Stimulated activated CD8-positive, alpha-beta memory T cell treated with anti-CD3 and anti-CD28 coated beads, Interleukin-12 subunit alpha, Interleukin-12 subunit beta, amount 100 ng/mL, for 24 hours (primary cell): ENCODE data around the gene LIMK2.
A peak's percentile ranks its signal among the peaks of the same experiment; 100 is the strongest.
"Not testable (repeated sequence)": the region's sequence is repeated elsewhere in the genome, so short reads cannot be mapped to it uniquely, and the experiment has no call there.

Experiments used
- DNase-seq: peaks from one replicate; pipeline ENCODE4 v3.0.0-alpha.2; 2020; ENCODE audit errors: extremely low read depth

The LIMK2 gene

DNA sequence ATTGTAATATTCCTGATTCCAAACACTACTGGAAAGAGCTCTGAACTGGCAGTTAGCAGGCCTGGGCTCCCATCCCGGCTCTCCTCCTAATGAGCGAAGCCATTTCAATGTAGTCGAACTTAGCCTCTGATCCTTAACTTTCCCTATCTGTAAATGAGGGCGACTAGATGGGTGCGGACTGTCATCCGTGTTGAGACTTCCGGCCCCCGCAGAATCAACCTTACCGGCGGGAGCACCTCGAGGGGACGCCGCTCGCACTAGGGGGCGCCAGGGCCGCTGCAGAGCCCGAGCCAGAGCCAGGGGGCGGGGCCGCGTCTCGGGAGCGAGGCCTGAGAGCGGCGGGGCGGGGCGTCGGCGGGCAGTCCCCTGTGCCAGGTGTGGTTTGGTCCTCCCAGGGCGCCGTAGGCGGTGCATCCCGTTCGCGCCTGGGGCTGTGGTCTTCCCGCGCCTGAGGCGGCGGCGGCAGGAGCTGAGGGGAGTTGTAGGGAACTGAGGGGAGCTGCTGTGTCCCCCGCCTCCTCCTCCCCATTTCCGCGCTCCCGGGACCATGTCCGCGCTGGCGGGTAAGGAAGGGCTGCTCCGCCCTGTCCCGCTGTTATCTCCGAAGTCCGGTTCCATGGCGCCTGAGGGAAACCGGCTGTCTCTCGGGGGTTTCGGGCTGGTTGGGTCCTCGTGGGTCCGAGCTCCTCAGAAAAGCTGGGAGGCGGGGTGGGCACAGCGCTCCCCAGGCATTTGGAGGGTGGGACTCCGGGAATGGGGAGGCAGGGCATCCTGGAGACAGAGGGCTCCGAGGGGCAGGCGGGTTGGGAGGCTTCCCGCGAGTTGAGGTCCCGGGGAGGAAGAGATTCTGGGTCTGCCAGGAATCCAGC lies at the start of gene LIMK2:
TSS of gene LIMK2 (plus strand) at position 437 of the 869 bp plus-strand sequence. CDS start at position 548, 111 bp downstream.
- peak; percentile 97 for DNase-seq

DNA sequence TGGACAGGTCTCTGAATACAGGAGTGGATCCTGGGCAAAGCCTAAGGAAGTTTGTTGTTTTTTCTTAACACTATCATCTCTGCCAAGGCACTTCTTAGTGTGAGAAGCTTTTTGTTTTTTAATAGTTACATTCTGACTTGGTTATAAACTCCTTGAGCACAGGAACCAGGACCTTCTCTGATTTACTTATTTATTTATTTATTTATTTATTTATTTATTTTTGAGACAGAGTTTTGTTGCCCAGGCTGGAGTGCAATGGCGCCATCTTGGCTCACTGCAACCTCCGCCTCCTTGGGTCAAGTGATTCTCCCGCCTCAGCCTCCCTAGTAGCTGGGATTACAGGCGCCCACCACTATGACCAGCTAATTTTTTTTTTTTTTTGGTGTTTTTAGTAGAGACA lies 41.1 kb upstream of the LIMK2 start:
- no peak for DNase-seq

DNA sequence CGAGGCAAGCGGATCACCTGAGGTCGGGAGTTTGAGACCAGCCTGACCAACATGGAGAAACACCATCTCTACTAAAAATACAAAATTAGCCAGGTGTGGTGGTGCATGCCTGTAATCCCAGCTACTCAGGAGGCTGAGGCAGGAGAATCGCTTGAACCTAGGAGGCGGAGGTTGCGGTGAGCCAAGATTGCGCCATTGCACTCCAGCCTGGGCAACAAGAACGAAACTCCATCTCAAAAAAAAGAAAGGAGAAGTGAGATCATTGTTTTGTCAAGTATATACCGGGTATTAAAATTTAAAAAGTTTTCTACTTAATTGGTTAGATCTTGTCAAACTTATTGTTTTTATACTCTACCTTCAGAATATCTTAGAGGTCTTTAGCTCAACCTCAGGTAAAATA lies 40.4 kb upstream of the LIMK2 start:
- DNase-seq: not testable (repeated sequence)

DNA sequence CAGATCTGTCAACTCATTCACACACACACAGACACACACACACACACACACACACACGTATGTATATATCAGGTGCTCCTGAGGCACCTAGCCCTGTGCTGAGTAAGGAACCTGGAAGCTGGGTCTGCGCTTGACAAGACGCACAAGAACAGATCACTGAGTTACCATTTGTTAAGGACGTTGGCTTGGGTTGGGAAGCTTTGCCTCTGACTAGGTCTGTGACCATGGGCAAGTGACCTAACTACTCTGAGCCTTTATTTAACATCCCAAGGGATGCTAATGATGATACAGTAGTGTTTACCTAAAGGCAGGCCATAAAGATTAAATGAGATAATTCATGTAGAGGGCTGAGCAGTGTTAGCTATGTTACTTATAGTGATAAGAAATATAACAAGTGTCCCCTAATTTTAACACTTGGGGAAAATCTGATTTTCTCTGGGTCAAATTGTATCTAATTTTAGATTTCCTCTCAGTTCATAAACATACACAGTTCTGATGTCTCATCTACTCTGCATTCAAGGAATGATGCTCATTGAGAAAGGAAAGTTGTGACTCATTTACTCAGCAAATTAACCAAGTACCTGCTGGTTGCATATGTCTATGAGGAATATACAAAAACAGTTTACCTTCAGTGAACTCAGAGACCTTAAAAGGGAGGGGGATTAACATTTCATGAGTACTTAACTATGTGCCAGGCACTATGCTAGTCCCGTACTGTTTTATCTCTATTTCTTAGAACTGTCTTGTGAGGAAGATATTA lies 38.5 kb upstream of the LIMK2 start:
- no peak for DNase-seq

DNA sequence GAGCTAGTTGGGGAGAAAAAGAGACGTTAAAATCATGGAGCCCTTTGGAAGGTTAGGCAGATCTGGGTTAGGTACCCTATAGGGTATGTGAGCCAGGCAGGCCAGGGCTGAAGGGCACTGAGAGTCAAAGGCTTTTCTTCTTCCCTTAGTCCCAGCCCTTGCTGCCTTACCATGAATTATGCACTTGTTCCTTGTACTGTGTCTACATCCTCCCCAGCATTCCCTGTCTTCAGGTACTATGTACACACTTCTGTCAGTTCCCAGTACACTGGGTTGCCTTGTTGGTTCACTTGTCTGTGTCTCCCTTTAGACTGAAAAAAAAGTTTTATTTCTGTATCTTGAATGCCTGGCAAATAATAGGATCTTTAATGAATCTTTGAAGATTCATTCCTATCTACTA lies 35.2 kb upstream of the LIMK2 start:
- DNase-seq: no peak

DNA sequence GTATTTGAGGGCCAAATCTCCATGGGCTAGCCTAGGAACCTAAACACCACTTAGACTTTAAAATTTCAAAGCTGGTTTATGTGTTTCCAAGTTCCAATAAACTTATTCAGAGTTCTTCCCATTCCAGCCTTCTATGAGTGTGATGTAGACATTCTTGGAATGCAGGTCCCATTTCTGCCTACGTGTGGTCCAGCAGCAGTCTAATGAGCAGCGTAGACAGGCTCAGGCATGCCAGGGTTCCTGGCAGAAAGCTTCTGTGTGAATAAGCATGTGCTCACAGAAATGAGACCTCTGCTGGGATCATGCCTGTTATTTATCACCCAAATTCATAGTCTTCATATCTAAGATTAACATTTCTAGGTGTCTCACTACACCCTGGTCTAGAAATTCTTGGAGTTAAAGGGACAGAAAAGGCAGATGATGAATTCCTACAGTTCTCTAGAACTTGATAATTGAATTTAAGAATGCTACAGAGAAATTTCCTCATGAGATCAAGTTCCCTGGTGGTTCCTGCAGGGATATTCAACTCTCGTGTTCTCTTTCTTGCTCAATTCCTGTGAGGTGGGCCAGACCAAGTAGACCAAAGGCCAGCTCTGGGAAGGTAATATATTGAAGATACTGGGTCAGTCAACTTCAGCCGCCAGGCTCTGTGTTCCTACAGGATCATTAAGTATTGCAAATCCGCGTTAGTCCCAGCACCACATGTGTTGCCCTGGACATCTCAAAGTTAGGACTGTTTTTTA lies 34.5 kb upstream of the LIMK2 start:
- no peak for DNase-seq

DNA sequence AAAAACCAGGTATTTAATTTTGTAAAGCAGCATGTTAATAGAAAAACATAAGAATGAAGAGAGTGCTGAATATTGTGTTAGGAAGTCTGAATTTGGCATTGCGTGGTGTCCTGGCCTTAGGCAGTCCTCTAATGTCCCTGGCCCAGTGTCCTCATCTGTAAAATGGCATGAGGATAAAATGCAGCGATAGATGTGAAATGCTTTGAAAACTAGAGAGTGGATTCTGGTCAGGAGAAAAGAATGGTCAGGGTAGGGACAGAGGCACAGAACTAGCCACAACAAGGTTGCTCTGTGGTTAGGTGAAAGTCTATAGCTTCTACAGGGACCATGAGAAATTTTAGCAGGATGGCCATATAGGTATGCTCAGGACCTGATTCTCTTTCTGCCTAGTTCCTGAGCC lies 33.2 kb upstream of the LIMK2 start:
- no peak for DNase-seq

DNA sequence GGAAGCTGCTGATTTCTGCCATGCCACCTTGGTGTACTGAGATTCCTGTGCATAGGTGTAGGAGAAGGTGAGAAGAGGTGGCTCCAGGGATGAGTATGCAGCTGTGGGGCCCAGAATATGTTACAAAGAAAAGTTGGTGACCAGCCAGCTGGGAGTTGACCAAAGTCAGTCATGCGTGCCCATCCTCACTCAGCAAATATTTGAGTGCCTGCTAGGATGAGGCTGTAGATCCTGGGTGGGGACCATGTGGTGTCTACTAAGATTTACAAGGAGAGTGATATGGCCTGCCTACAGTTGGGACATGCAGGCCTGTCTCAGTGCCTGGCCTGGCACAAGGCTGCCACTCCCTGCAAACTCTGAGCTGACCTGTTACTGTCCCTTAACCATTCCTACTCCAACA lies 32.8 kb upstream of the LIMK2 start:
- DNase-seq: no peak

DNA sequence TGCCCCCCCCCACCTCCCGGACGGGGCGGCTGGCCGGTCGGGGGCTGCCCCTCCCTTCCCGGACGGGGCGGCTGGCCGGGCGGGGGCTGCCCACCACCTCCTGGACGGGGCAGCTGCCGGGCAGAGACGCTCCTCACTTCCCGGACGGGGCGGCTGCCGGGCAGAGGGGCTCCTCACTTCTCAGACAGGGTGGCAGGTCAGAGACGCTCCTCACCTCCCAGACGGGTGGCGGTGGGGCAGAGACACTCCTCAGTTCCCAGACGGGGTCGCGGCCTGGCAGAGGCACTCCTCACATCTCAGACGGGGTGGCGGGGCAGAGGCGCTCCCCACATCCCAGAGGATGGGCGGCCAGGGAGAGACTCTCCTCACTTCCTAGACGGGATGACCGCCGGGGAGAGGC lies 28.1 kb upstream of the LIMK2 start:
- DNase-seq: no peak

DNA sequence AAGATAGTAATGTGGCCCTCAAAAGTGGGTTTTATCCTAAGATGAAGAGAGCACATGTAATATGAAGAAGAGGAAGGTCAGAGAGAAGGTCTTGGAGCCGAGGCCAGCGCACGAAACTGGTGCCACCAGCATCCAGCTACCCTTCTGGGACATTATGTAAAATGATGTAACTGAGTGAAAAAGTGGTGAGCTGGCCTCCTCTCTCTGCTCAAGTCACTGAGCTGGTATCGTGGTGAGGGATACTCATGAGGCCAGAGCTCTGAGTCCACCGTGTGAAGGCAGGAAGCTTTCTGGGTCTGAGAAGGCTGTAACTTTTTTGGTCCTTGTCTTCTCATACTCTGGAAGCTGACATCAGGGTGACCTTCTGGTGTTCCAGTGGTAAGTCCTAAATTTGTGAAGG lies 27.0 kb upstream of the LIMK2 start:
- no peak for DNase-seq

DNA sequence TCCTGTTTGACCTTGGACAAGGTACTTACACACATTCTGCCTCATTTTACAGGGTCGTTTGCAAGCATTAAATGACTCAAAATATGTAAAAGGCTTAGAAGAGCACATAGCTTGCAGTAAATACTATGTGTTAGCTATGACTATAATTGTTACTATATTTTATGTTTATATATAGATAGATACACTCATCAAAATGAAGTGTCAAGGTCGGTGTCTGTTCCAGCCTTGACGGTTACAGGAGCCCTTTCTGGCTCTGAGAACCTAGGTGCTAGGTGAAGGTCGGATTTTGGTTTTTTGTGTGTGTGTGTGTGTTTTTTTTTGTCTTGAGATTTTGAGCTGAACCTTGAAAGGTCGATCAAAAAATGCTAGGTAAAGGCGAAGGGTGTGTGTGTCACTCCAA lies 24.5 kb upstream of the LIMK2 start:
- DNase-seq: no peak

DNA sequence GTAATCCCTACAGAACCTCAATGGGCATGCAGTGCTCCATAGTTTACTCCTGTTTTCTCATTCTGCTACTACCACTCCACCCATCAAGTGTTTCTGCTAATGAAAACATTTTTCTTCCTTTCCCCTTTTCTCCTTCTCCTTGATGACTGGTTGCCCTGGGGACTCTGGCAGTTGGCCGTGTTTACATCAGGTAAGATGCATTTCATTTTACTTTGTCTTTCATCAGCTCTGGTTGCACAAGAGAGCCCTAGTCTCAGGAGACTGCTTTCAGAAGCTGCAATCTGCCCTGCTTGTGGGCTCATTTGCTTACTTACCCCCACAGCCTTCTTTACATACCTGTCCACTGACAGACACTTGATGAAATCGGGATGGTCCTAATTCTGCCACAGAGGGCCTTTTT lies 19.6 kb upstream of the LIMK2 start:
- DNase-seq: no peak

DNA sequence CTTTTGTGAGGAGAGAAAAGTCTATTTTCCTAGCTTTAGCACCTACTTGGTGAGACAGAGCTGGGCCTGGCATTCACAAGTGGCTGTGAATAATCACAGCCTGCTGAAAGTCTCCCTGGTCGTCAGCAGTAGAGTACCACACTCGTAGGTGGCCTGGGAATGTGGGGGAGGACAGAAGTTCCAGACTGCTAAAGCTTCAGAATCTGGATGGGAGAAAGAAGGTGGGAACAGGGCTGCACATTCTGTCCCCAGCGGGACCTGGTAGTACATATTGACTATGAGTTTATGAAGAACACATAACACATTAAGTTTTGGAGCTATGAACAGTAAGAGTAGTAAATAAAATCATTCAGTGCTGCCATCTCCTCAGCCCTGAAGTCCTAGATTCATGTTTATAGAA lies 19.0 kb upstream of the LIMK2 start:
- DNase-seq: no peak

DNA sequence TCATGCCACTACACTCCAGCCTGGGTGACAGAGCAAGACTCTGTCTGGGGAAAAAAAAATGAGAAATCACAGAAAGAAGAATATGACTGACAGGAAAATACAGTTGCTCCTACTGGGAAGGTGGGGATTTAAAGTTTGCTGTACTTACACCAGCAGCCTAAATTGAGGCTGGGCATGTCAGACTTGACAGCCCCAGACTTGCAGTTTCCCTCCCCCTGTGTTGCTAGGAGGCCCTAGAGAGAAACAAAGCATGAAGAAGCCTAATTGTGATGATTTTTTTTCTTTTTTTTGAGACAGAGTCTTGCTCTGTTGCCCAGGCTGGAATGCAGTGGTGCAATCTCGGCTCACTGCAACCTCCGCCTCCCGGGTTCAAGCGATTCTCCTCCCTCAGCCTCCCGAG lies 17.4 kb upstream of the LIMK2 start:
- DNase-seq: not testable (repeated sequence)

DNA sequence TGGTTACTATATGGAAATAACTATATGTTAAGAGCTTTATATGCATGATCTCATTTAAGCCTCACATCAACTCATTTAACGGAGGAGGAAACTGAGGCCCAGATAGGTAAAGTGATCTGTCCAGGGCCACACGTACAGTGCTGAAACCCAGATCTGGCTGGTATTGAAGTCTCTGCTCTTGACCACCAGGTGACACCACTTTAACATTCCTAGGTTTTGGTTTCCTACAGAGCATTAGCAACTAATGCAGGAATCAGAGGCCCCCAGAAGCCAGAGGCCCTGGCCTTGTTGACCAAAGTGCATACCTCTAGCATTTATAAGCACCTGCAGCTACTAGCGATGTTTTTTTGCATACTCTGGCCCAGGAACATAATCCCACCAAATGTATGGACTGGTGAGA lies 12.9 kb upstream of the LIMK2 start:
- DNase-seq: no peak

DNA sequence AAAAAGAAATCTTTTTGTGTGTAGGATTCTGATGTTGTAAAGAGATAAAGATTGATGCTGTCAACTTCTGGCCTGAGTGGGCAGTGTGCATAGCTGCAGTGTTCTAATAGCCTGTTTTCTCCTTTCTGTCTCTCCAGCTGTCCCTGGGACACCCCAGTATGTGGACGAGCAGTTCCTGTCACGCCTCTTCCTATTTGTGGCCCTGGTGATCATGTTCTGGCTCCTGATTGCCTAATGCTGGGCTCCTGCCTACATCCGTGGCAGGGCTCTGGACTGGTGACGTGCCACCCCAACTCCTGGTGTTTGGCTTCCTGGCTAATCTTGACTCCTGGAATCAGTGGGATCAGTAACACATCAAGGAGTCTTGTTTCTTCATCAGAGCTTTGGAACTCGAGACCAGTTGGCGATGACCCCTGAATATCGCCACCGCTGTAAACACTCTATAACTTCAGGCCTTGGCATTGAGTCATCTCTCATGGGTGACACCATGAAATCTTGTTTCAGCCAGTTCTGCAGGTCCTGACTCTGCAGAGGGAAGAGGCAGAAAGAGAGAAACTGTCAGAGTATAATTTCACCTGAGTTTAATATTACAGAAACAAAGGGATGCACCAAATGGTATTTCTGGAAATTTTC lies 7.6 kb upstream of the LIMK2 start:
- DNase-seq: not testable (repeated sequence)

DNA sequence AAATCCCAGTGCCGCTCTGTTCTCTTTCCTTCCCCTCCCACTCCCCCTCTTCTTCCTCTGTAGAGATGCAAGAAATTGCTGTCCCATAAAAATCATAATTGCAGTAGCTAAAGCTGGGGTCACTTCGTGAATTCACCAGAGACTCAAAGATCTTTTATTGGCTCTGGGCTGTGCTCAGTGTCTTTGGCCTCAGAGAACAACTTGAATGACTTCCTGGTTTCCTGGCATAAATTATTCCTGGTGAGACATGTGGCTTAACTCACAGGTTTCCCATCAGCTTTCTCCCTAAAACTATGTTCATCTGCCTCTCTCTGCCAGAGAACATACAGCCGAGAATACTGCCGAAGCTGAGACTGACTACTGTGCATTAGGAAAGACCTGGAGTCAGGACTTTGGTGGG lies 7.0 kb upstream of the LIMK2 start:
- not testable (repeated sequence) for DNase-seq

DNA sequence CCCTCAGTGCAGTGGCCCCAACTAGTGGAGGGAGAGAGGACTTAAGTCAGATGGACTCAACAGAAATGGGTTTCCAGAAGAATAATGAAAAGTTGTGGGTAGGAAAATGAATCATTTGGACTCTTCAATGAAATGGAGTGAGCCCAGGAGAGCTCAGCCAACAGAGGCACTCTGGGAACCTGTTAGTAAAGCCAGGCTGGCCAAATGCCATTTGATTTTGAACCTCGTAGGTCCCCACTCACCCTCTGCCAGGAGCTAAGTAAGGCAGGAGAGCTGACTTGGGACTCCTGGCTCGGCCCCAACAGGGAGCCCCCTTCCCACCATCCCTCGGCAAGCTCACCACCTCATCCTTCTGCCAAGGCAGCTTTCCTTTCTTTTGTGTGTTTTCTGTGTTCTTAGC lies 5.6 kb upstream of the LIMK2 start:
- DNase-seq: not testable (repeated sequence)

DNA sequence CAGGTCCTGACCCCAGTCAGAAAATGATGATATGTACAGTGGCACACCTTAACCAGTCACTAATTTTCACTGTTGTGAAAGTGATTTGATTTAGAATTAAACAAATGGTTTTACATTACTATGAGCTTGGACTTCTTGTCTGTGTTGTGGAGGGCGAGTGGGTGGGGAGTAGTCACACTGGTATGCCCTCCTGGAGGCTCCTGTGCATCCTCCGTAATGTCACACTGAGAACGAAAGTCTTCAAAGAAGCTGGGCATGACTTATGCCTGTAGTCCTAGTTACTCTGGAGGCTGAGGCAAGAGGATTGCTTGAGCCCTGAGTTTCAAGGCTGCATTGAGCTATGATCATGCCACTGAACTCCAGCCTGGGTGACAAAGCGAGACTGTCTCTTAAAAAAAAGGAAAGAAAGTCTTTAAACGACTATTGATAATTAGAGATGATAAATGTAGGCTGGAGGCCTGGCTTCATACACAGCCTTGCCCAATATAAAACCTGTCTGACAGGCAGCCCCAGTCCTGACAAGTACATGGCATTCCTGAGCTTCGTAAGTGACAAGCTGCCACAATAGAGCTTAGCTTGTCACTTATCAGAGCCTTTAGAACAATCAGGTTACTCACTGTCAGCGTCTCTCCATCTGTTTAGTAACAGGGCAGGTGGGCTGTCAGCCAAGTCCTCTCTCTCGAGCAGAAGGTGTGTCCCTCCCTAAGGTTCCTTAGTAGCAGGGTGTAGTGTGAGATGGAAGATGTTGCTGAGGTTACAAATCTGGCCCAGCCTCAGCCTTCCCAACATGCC lies 5.0 kb upstream of the LIMK2 start:
- no peak for DNase-seq

DNA sequence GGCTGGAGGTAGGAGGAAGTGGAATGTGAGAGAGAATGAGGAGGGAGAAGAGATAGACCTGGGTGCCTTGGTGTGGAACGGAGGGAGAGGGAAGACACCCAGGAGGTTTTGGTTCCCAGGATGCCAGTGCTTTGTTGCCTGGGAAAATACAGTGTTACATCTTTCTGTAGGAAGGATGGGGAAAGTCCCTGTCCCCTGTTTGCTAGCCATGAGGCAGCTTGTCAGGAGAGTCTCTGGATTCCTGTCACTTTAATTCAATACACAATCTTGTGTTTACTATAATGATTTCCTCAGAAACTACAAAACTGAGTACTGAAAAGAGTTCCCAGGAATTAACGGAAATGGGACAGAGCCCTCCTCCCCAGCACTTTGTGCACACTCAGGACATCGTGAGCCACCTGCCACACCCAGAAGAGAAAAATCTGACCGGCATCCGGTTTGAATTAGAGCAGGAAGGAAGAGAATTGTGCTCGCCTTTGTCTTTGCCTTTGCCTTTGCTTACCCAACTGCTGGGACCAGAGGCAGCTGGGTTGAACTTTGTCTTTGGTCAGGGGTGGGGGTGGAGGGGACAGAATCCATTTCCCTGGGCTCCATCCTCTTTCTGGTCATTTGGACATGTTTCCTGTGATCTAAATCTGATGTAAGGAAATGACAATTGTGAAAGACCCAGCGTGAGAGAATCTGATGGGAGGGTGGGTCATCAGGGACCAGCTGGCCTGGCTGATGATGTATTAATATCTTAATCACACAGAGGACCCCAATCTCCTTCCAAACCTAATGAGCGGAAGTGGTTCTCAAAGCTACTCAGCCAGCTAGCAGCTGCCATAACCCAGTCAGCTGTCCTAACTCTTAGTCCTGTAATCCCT lies 1.3 kb upstream of the LIMK2 start:
- DNase-seq: no peak
